ENCODE results near the gene COL11A2. TPM values are rescaled to one million over a fixed set of nuclear protein-coding genes. Genes with fewer than 3 reads are reported as not detected.

The COL11A2 gene
- total RNA-seq, 2 donors from 2014 or later: 1.9 to 3.4 TPM

- no peaks in the 10 kb centered on the region for H3K27me3 ChIP-seq (replicated peaks; ENCODE audit: insufficient read depth)
- no peaks in the 10 kb centered on the region for H3K36me3 ChIP-seq
- no peak for DNase-seq (ENCODE audit: low spot score)
- no peak for ATAC-seq (ENCODE audit: insufficient number of reproducible peaks, low FRiP score, low read depth)
- no peak overlapping the region for H3K4me3 ChIP-seq
- H3K9me3 ChIP-seq: no peaks in the 10 kb centered on the region
- TF ChIP-seq CTCF (IDR thresholded peaks at IDR 0.05): no peak
- no peak overlapping the region for H3K27ac ChIP-seq
- H3K4me1 ChIP-seq (ENCODE audit: control insufficient read depth in 1 of 2, low read depth in 2 of 2): no peaks in the 10 kb centered on the region
Observed at GRCh38 chr6:33143113-33143770, 49.0 kb downstream of the COL11A2 start.

GRCh38 chr6:33142501-33143070 lies 49.7 kb downstream of the COL11A2 start:
- H3K4me1 ChIP-seq (ENCODE audit: control insufficient read depth in 1 of 2, low read depth in 2 of 2): no peaks in the 10 kb centered on the region
- DNase-seq (ENCODE audit: low spot score) (no peak), ATAC-seq (ENCODE audit: insufficient number of reproducible peaks, low FRiP score, low read depth) (no peak)
- no peaks in the 10 kb centered on the region for H3K36me3 ChIP-seq
- H3K27me3 ChIP-seq (replicated peaks; ENCODE audit: insufficient read depth): no peaks in the 10 kb centered on the region
- no peak for TF ChIP-seq CTCF (IDR thresholded peaks at IDR 0.05)
- H3K9me3 ChIP-seq: no peaks in the 10 kb centered on the region
- no peak overlapping the region for H3K4me3 ChIP-seq
- H3K27ac ChIP-seq: no peak overlapping the region

GRCh38 chr6:33140556-33140955 lies 51.7 kb downstream of the COL11A2 start:
- Histone ChIP-seq H3K36me3 (no peaks in the 10 kb centered on the region), H3K27me3 (replicated peaks; ENCODE audit: insufficient read depth) (no peaks in the 10 kb centered on the region), H3K4me3 (no peak overlapping the region), H3K9me3 (no peaks in the 10 kb centered on the region), H3K27ac (no peak overlapping the region), H3K4me1 (ENCODE audit: control insufficient read depth in 1 of 2, low read depth in 2 of 2) (no peaks in the 10 kb centered on the region)
- no peak for ATAC-seq (ENCODE audit: insufficient number of reproducible peaks, low FRiP score, low read depth)
- no peak for TF ChIP-seq CTCF (IDR thresholded peaks at IDR 0.05)
- DNase-seq (ENCODE audit: low spot score): no peak

- no peaks in the 10 kb centered on the region for H3K4me1 ChIP-seq (ENCODE audit: control insufficient read depth in 1 of 2, low read depth in 2 of 2)
- no peak for DNase-seq (ENCODE audit: low spot score)
- no peak overlapping the region for H3K27ac ChIP-seq
- ATAC-seq (ENCODE audit: insufficient number of reproducible peaks, low FRiP score, low read depth): no peak
- H3K36me3 ChIP-seq: no peaks in the 10 kb centered on the region
- no peaks in the 10 kb centered on the region for H3K27me3 ChIP-seq (replicated peaks; ENCODE audit: insufficient read depth)
- no peak overlapping the region for H3K4me3 ChIP-seq
- TF ChIP-seq CTCF (IDR thresholded peaks at IDR 0.05): no peak
- H3K9me3 ChIP-seq: no peaks in the 10 kb centered on the region
Observed at GRCh38 chr6:33139596-33140206, 52.6 kb downstream of the COL11A2 start.

- TF ChIP-seq CTCF (IDR thresholded peaks at IDR 0.05): no peak
- H3K27ac ChIP-seq: no peak overlapping the region
Observed at GRCh38 chr6:33136310-33136900, 55.9 kb downstream of the COL11A2 start.

More at GRCh38 chr6:33136310-33136900, 55.9 kb downstream of the COL11A2 start:
- H3K36me3 ChIP-seq: no peaks in the 10 kb centered on the region
- H3K4me3 ChIP-seq: no peak overlapping the region
- DNase-seq (ENCODE audit: low spot score) (no peak), ATAC-seq (ENCODE audit: insufficient number of reproducible peaks, low FRiP score, low read depth) (no peak)
- H3K27me3 ChIP-seq (replicated peaks; ENCODE audit: insufficient read depth): no peaks in the 10 kb centered on the region
- no peaks in the 10 kb centered on the region for H3K9me3 ChIP-seq
- H3K4me1 ChIP-seq (ENCODE audit: control insufficient read depth in 1 of 2, low read depth in 2 of 2): no peaks in the 10 kb centered on the region
